ENCODE results near the gene CCDC97.

The CCDC97 gene

DNA sequence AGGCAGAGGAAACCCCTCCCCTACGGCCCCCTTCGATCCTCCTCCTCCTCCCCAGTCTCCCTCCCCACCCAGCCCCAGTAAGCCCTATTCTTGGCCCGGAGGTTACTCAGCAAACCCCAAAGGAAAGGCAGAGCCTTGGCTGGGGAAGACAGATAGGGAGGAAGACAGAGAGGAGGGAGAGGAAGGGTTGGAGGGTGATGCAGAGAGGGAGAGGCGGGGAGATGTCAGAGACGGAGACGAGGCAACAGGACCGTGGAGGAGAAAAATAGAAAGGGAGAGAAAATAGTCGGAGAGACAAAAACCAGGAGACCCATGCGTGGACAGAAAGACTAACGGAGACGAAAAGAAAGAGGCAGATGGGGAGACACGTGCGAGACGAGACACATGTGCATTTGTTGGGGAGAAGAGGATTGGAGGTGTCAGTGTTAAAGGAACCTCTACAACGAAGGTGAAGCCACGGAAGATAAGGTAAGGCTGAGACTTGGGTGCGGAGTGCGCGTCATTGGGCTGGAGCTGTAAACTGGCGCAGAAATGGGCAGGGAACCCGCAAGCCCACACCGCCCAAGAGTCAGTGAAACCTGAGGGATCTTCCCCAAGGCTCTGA is 40.9 kb downstream of the CCDC97 start:
- TF ChIP-seq ZNF8 (CRISPR knock-in tag; IDR thresholded peaks at IDR 0.05) (no peak), BACH2 (CRISPR knock-in tag; IDR thresholded peaks at IDR 0.05; ENCODE audit: borderline replicate concordance) (no peak)
- ATAC-seq, result no peak

DNA sequence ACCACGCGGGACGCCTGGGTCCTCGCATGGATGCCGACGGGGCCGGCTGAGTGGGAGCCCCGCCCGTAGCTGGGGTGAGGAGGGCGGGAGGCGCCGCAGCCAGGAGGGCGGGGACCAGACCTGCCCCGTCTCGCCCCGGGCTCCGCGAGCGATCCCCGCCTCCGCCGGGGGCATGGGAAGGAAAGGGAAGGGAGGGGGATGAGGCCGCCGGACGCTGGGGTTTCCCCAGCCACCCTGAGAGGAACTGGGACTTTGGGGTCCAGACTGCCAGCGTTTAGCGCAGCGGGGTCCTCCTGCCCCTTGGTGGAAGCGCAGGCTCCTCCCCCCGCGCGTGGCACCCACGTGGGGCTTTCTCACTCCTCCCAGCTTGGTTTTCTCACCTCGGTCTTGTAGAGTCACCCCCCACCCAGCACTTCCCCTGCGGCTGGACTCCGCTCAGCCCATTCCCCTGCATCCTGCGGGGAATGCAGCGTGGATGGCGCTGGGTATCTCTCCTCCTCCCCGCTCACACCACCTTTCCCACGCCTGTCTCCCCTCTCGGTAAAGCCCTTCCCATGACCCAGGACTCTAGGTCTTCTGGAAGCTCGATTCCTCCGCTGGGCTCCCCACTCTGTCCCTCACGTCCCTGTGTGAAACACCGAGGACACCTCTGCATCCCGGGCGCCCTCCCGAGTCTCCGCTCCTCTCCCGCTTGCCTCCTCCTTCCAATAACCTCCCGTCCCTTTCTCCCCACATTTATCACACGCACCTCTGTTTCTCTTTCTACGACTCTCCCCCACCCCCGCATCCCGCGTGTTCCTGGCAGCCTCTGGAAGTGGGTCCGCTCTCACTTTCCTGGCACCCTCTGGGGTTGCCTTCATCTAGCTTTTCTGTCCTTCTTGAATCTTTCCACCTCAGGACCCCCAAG is 41.6 kb downstream of the CCDC97 start:
- ATAC-seq, result peak; percentile 53
- TF ChIP-seq PPARA (CRISPR knock-in tag; IDR thresholded peaks at IDR 0.05; ENCODE audit: borderline replicate concordance), result no peak
- TF ChIP-seq TCF4 (CRISPR knock-in tag; IDR thresholded peaks at IDR 0.05; ENCODE audit: borderline replicate concordance), result no peak
- no peak for TF ChIP-seq TOX (CRISPR knock-in tag; IDR thresholded peaks at IDR 0.05; ENCODE audit: borderline replicate concordance)
- TF ChIP-seq, protein P1, sequence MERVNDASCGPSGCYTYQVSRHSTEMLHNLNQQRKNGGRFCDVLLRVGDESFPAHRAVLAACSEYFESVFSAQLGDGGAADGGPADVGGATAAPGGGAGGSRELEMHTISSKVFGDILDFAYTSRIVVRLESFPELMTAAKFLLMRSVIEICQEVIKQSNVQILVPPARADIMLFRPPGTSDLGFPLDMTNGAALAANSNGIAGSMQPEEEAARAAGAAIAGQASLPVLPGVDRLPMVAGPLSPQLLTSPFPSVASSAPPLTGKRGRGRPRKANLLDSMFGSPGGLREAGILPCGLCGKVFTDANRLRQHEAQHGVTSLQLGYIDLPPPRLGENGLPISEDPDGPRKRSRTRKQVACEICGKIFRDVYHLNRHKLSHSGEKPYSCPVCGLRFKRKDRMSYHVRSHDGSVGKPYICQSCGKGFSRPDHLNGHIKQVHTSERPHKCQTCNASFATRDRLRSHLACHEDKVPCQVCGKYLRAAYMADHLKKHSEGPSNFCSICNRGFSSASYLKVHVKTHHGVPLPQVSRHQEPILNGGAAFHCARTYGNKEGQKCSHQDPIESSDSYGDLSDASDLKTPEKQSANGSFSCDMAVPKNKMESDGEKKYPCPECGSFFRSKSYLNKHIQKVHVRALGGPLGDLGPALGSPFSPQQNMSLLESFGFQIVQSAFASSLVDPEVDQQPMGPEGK (CRISPR knock-in tag; IDR thresholded peaks at IDR 0.05; ENCODE audit: borderline replicate concordance), result no peak
- no peak for TF ChIP-seq ISL1 (CRISPR knock-in tag; IDR thresholded peaks at IDR 0.05)
- no peak for TF ChIP-seq CSDC2 (CRISPR knock-in tag; IDR thresholded peaks at IDR 0.05)
- TF ChIP-seq, protein P2, sequence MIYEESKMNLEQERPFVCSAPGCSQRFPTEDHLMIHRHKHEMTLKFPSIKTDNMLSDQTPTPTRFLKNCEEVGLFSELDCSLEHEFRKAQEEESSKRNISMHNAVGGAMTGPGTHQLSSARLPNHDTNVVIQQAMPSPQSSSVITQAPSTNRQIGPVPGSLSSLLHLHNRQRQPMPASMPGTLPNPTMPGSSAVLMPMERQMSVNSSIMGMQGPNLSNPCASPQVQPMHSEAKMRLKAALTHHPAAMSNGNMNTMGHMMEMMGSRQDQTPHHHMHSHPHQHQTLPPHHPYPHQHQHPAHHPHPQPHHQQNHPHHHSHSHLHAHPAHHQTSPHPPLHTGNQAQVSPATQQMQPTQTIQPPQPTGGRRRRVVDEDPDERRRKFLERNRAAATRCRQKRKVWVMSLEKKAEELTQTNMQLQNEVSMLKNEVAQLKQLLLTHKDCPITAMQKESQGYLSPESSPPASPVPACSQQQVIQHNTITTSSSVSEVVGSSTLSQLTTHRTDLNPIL (CRISPR knock-in tag; IDR thresholded peaks at IDR 0.05; ENCODE audit: low read depth), result no peak
- no peak for TF ChIP-seq SNAI2 (CRISPR knock-in tag; IDR thresholded peaks at IDR 0.05)

DNA sequence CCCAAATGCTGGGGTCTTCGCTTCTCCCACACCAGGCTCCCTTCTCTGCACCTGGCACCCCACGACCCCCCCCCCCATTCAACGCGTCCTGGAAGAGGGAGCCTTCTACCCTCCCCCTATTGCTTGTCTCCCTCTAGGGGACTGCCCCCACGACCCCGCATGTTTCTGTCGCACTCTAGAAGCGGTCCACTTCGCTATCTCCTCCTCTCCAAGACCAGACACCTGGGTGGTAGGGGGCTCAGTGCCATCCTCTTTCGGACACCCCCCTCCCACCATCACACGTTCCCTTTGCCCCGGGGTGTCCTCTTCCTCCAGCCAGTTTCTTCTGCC is 42.3 kb downstream of the CCDC97 start:
- TF ChIP-seq GLIS3 (CRISPR knock-in tag; IDR thresholded peaks at IDR 0.05) (no peak), OSR1 (CRISPR knock-in tag; IDR thresholded peaks at IDR 0.05) (no peak), ESRRG (CRISPR knock-in tag; IDR thresholded peaks at IDR 0.05) (no peak), BACH2 (CRISPR knock-in tag; IDR thresholded peaks at IDR 0.05; ENCODE audit: borderline replicate concordance) (no peak), ISL1 (CRISPR knock-in tag; IDR thresholded peaks at IDR 0.05) (no peak), ZNF8 (CRISPR knock-in tag; IDR thresholded peaks at IDR 0.05) (no peak), ZC3H10 (CRISPR knock-in tag; IDR thresholded peaks at IDR 0.05) (no peak), TCF4 (CRISPR knock-in tag; IDR thresholded peaks at IDR 0.05; ENCODE audit: borderline replicate concordance) (no peak), ARNTL (CRISPR knock-in tag; IDR thresholded peaks at IDR 0.05; ENCODE audit: borderline replicate concordance, low read depth) (no peak), ZNF70 (CRISPR knock-in tag; IDR thresholded peaks at IDR 0.05) (no peak), ZNF565 (CRISPR knock-in tag; conservative IDR thresholded peaks at IDR 0.05; ENCODE audit: low read depth) (no peak), ZFP30 (CRISPR knock-in tag; IDR thresholded peaks at IDR 0.05) (no peak), RARB (CRISPR knock-in tag; IDR thresholded peaks at IDR 0.05) (no peak)
- TF ChIP-seq, protein P3, sequence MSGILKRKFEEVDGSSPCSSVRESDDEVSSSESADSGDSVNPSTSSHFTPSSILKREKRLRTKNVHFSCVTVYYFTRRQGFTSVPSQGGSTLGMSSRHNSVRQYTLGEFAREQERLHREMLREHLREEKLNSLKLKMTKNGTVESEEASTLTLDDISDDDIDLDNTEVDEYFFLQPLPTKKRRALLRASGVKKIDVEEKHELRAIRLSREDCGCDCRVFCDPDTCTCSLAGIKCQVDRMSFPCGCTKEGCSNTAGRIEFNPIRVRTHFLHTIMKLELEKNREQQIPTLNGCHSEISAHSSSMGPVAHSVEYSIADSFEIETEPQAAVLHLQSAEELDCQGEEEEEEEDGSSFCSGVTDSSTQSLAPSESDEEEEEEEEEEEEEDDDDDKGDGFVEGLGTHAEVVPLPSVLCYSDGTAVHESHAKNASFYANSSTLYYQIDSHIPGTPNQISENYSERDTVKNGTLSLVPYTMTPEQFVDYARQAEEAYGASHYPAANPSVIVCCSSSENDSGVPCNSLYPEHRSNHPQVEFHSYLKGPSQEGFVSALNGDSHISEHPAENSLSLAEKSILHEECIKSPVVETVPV (CRISPR knock-in tag; IDR thresholded peaks at IDR 0.05), result no peak
- TF ChIP-seq, protein P1 (CRISPR knock-in tag; IDR thresholded peaks at IDR 0.05; ENCODE audit: borderline replicate concordance), result no peak
- TF ChIP-seq, protein P2 (CRISPR knock-in tag; IDR thresholded peaks at IDR 0.05; ENCODE audit: low read depth), result no peak
- TF ChIP-seq, protein P4, sequence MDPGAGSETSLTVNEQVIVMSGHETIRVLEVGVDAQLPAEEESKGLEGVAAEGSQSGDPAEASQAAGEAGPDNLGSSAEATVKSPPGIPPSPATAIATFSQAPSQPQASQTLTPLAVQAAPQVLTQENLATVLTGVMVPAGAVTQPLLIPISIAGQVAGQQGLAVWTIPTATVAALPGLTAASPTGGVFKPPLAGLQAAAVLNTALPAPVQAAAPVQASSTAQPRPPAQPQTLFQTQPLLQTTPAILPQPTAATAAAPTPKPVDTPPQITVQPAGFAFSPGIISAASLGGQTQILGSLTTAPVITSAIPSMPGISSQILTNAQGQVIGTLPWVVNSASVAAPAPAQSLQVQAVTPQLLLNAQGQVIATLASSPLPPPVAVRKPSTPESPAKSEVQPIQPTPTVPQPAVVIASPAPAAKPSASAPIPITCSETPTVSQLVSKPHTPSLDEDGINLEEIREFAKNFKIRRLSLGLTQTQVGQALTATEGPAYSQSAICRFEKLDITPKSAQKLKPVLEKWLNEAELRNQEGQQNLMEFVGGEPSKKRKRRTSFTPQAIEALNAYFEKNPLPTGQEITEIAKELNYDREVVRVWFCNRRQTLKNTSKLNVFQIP (CRISPR knock-in tag; IDR thresholded peaks at IDR 0.05; ENCODE audit: borderline replicate concordance, low read depth), result no peak
- ATAC-seq, result no peak; the same call in 2 of the 3 replicates

All from SK-N-SH treated with all-trans-retinoic acid at 6 μM for 48 hours (cell line).